T follicular helper cell (primary cell): ENCODE data around the gene SMIM43.

Source experiments
- DNase-seq: peaks from one replicate; pipeline ENCODE4 v3.0.0-alpha.2; 2020; ENCODE audit warnings: low read depth
- total RNA-seq, 2 experiments: gene quantifications; one replicate each; lab custom pipeline; 2026; lab: John Stamatoyannopoulos, UW

SMIM43 gene
- 0 reads per million in 2 experiments for total RNA-seq

- DNase-seq = no peak
Measured at GRCh38 chr4:121764702-121765367, at the start of gene SMIM43. TSS of gene SMIM43 (minus strand) at chr4:121765164. CDS start at chr4:121765105, 59 bp downstream.

- DNase-seq = no peak
Measured at GRCh38 chr4:121814756-121815155, 49.8 kb upstream of the SMIM43 start.

GRCh38 chr4:121811122-121811521, 46.2 kb upstream of the SMIM43 start:
- DNase-seq = no peak

GRCh38 chr4:121806411-121806810, 41.4 kb upstream of the SMIM43 start:
- no peak for DNase-seq

- DNase-seq = no peak
Measured at GRCh38 chr4:121801715-121802075, 36.7 kb upstream of the SMIM43 start.

- peak; percentile 92 for DNase-seq
Measured at GRCh38 chr4:121800961-121801714, 36.2 kb upstream of the SMIM43 start, which contains the start of gene EXOSC9. TSS of gene EXOSC9 (plus strand) at chr4:121801323. CDS start at chr4:121801425, 102 bp downstream.

GRCh38 chr4:121800638-121800960, 35.6 kb upstream of the SMIM43 start:
- no peak for DNase-seq

GRCh38 chr4:121799867-121800501, 35.0 kb upstream of the SMIM43 start:
- no peak for DNase-seq

- DNase-seq = no peak
Measured at GRCh38 chr4:121799208-121799823, 34.4 kb upstream of the SMIM43 start.

GRCh38 chr4:121796283-121796682, 31.3 kb upstream of the SMIM43 start:
- no peak for DNase-seq

GRCh38 chr4:121794505-121795188, 29.7 kb upstream of the SMIM43 start:
- DNase-seq = no peak

- DNase-seq = no peak
Measured at GRCh38 chr4:121792966-121793365, 28.0 kb upstream of the SMIM43 start.

GRCh38 chr4:121791481-121791880, 26.5 kb upstream of the SMIM43 start:
- DNase-seq = no peak

- no peak for DNase-seq
Measured at GRCh38 chr4:121790976-121791375, 26.0 kb upstream of the SMIM43 start.

- no peak for DNase-seq
Measured at GRCh38 chr4:121789960-121790829, 25.2 kb upstream of the SMIM43 start.

GRCh38 chr4:121789455-121789854, 24.5 kb upstream of the SMIM43 start:
- DNase-seq = no peak

GRCh38 chr4:121788896-121789295, 23.9 kb upstream of the SMIM43 start:
- no peak for DNase-seq

GRCh38 chr4:121786221-121786620, 21.3 kb upstream of the SMIM43 start:
- DNase-seq = no peak

GRCh38 chr4:121785479-121785878, 20.5 kb upstream of the SMIM43 start:
- DNase-seq = no peak

- DNase-seq = no peak
Measured at GRCh38 chr4:121784975-121785374, 20.0 kb upstream of the SMIM43 start.

GRCh38 chr4:121784401-121784800, 19.4 kb upstream of the SMIM43 start:
- DNase-seq = no peak
